Thyroid gland (tissue), 4 donors: Measurements from ENCODE around the gene PLBD2.

Source experiments
- POLR2A ChIP-seq, 2 donors: fragments of 450-650 bp; IDR thresholded peaks; one replicate each; pipeline ENCODE4 v1.6.1; 2017; ENCODE audit warnings: antibody characterized with exemption in 2 of 2, mild to moderate bottlenecking in 2 of 2, moderate library complexity in 1 of 2
- TF ChIP-seq, protein P1 (sequence below), 6 experiments: fragments of 200-600 bp in 3 of 6; fragments of 450-650 bp in 3 of 6; sonication (generic) in 3 of 6; IDR thresholded peaks; one replicate each; pipeline ENCODE4 v1.5.1; 2016 to 2019; ENCODE audit warnings: antibody characterized with exemption in 6 of 6, mild to moderate bottlenecking in 2 of 6, inconsistent platforms in 1 of 6, moderate library complexity in 1 of 6

DNA sequence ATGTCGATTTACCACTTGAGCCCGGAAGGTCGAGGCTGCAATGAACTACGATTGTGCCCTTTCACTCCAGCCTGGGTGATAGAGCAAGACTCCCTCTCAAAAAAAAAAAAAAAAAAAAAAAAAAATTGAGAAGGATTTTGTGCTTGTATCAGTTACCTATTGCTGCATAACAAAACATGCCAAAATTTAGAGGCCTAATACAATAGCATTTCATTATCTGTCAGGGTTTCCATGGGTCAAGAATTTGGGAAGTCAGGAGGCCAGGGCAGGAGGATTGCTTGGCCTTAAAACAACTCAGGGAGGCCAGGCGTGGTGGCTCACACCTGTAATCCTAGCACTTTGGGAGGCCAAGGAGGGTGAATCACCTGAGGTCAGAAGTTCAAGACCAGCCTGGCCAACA lies 18.8 kb upstream of the PLBD2 start:
- TF ChIP-seq, protein P1, sequence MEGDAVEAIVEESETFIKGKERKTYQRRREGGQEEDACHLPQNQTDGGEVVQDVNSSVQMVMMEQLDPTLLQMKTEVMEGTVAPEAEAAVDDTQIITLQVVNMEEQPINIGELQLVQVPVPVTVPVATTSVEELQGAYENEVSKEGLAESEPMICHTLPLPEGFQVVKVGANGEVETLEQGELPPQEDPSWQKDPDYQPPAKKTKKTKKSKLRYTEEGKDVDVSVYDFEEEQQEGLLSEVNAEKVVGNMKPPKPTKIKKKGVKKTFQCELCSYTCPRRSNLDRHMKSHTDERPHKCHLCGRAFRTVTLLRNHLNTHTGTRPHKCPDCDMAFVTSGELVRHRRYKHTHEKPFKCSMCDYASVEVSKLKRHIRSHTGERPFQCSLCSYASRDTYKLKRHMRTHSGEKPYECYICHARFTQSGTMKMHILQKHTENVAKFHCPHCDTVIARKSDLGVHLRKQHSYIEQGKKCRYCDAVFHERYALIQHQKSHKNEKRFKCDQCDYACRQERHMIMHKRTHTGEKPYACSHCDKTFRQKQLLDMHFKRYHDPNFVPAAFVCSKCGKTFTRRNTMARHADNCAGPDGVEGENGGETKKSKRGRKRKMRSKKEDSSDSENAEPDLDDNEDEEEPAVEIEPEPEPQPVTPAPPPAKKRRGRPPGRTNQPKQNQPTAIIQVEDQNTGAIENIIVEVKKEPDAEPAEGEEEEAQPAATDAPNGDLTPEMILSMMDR (IDR thresholded peaks at IDR 0.05): no peak
- TF ChIP-seq POLR2A (IDR thresholded peaks at IDR 0.05): no peak
